Measurements from ENCODE around the gene TAOK3. TPM values are rescaled to one million over a fixed set of nuclear protein-coding genes. Genes with fewer than 3 reads are reported as not detected.
"Not testable (repeated sequence)": the region's sequence is repeated elsewhere in the genome, so short reads cannot be mapped to it uniquely, and the experiment has no call there.

TAOK3 gene
- total RNA-seq, 3 donors from 2014 or later = 43.5 to 57.8 (median 46.9) TPM

DNA sequence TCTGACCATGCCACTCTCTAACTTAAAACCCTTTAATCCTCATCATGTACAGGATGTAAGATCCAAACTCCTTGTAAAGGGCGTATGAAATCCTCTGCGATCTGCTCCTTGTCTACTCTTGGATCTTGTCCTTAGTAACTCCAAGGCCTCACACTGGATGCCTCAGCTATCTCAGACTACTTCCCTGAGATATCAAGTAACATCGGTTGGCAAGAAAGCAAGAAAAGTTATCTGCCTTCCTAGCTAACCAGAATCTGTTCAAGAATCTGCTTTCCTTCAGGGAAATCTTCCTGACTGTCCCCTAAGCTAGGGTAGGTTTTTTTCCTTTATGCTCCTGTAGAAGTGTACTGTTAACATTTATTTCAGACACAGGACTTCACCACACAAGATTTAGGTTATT, 82.6 kb downstream of the TAOK3 start:
- no peaks in the 10 kb centered on the region for H3K9me3 ChIP-seq
- H3K27ac ChIP-seq = no peak overlapping the region
- intact Hi-C loops (cut with DNase I; ENCODE audit: low total_unique reads) = no loop called here
- H3K4me3 ChIP-seq = no peak overlapping the region
- DNase-seq (ENCODE audit: low spot score in 2 of 2) = no peak
- no peaks in the 10 kb centered on the region for H3K4me1 ChIP-seq
- no peaks in the 10 kb centered on the region for H3K36me3 ChIP-seq
- no peaks in the 10 kb centered on the region for H3K27me3 ChIP-seq
- TF ChIP-seq POLR2AphosphoS5 (IDR thresholded peaks at IDR 0.05) = no peak
- TF ChIP-seq POLR2A (IDR thresholded peaks at IDR 0.05) = no peak
- TF ChIP-seq, protein P1, sequence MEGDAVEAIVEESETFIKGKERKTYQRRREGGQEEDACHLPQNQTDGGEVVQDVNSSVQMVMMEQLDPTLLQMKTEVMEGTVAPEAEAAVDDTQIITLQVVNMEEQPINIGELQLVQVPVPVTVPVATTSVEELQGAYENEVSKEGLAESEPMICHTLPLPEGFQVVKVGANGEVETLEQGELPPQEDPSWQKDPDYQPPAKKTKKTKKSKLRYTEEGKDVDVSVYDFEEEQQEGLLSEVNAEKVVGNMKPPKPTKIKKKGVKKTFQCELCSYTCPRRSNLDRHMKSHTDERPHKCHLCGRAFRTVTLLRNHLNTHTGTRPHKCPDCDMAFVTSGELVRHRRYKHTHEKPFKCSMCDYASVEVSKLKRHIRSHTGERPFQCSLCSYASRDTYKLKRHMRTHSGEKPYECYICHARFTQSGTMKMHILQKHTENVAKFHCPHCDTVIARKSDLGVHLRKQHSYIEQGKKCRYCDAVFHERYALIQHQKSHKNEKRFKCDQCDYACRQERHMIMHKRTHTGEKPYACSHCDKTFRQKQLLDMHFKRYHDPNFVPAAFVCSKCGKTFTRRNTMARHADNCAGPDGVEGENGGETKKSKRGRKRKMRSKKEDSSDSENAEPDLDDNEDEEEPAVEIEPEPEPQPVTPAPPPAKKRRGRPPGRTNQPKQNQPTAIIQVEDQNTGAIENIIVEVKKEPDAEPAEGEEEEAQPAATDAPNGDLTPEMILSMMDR (IDR thresholded peaks at IDR 0.05) = no peak

DNA sequence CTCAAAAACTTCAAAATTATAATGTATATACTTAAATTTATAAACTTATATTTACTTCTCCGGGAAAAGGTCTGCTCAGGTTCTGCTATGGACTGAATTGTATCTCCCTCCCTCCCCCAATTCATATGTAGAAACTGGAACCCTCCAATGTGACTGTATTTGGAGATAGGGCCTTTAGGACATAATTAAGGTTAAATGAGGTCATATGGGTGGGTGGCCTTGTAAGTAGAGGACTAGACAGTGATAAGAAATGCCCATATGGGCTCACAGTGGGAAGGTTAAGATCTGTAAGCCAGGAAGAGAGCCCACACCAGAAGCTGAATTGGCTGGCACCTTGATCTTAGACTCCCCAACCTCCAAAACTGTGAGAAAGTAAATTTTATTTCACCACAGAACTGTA, 84.5 kb downstream of the TAOK3 start:
- Histone ChIP-seq H3K36me3 (no peaks in the 10 kb centered on the region), H3K27me3 (no peaks in the 10 kb centered on the region), H3K27ac (no peak overlapping the region), H3K4me1 (no peaks in the 10 kb centered on the region), H3K9me3 (no peaks in the 10 kb centered on the region), H3K4me3 (no peak overlapping the region)
- intact Hi-C loops (cut with DNase I; ENCODE audit: low total_unique reads) = no loop called here
- no peak for DNase-seq (ENCODE audit: low spot score in 2 of 2)
- TF ChIP-seq POLR2AphosphoS5 (IDR thresholded peaks at IDR 0.05) = no peak
- TF ChIP-seq, protein P1 (IDR thresholded peaks at IDR 0.05) = no peak

DNA sequence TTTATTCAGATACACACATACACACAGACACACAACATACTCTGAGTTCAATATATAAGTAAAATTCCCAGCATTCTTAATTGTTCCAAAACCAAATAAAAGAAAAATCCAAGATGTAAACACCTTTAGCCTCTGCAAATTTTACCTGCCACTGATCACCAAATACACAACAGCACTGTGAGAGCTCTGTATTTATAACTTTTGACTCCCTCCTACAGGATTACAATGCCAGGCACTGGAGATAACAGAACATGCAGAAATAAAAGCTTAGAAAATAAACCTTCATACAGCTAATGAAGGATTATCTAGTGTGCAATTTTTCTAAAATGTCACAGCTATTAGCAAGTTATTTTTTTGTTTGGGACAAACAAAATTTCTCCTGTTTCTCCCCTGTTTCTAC, 85.0 kb downstream of the TAOK3 start:
- H3K4me1 ChIP-seq = no peaks in the 10 kb centered on the region
- DNase-seq (ENCODE audit: low spot score in 2 of 2) = no peak
- no peaks in the 10 kb centered on the region for H3K9me3 ChIP-seq
- intact Hi-C loops (cut with DNase I; ENCODE audit: low total_unique reads) = no loop called here
- H3K36me3 ChIP-seq = no peaks in the 10 kb centered on the region
- H3K4me3 ChIP-seq = no peak overlapping the region
- no peak overlapping the region for H3K27ac ChIP-seq
- TF ChIP-seq, protein P1 (IDR thresholded peaks at IDR 0.05) = no peak
- TF ChIP-seq POLR2AphosphoS5 (IDR thresholded peaks at IDR 0.05) = no peak
- no peak for TF ChIP-seq POLR2A (IDR thresholded peaks at IDR 0.05)
- H3K27me3 ChIP-seq = no peaks in the 10 kb centered on the region

DNA sequence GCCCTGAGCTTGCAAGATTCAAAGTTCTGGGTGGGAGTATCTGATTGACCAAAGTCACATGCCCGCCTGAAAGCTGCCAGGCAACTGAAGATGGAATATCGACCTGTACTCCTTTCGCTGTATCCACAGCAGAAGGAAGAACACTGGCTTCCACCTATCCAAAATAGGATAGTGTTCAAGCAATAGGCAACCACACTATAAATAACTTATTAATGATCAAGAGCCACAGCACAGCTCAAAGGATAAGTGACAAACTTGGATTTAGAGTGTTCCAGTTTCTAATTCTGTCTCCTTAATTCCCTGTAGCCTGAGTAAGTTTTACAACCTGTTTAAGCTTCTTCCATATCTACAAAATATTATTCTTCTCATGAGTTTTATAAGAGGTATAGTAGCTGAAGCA, 89.9 kb downstream of the TAOK3 start:
- TF ChIP-seq POLR2A (IDR thresholded peaks at IDR 0.05) = no peak
- TF ChIP-seq, protein P1 (IDR thresholded peaks at IDR 0.05) = no peak
- no peak for TF ChIP-seq POLR2AphosphoS5 (IDR thresholded peaks at IDR 0.05)
- no peak for DNase-seq (ENCODE audit: low spot score in 2 of 2)
- H3K9me3 ChIP-seq = no peaks in the 10 kb centered on the region

DNA sequence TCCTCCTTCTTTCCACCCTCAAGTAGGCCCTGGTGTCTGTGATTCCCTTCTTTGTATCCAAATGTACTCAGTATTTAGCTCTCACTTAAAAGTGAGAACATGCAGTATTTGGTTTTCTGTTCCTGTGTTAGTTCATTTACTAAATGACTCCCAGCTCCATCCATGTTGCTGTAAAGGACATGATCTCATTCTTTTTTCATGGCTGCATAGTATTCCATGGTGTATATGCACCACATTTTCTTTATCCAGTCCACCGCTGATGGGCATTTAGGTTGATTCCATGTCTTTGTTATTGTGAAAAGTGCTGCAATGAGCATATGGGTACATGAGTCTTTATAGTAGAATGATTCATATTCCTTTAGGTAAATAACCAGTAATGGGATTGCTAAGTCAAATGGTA, 94.4 kb downstream of the TAOK3 start:
- not testable (repeated sequence) for H3K27ac ChIP-seq; DNase-seq (ENCODE audit: low spot score in 2 of 2); H3K36me3 ChIP-seq; H3K9me3 ChIP-seq; H3K4me1 ChIP-seq; H3K27me3 ChIP-seq; H3K4me3 ChIP-seq
- intact Hi-C loops (cut with DNase I; ENCODE audit: low total_unique reads) = loop anchor here (10.0 kb wide), 1 partner anchor 837 kb away; no protein-coding TSS in a partner anchor

More for the DNA sequence above, 89.9 kb downstream of the TAOK3 start:
- no peaks in the 10 kb centered on the region for H3K4me1 ChIP-seq
- H3K36me3 ChIP-seq = no peaks in the 10 kb centered on the region
- no peaks in the 10 kb centered on the region for H3K27me3 ChIP-seq
- no peak overlapping the region for H3K27ac ChIP-seq
- intact Hi-C loops (cut with DNase I; ENCODE audit: low total_unique reads) = loop anchor here (5.0 kb wide), 1 partner anchor 95 kb away; the partner anchor contains the start of gene SUDS3
- H3K4me3 ChIP-seq = no peak overlapping the region

DNA sequence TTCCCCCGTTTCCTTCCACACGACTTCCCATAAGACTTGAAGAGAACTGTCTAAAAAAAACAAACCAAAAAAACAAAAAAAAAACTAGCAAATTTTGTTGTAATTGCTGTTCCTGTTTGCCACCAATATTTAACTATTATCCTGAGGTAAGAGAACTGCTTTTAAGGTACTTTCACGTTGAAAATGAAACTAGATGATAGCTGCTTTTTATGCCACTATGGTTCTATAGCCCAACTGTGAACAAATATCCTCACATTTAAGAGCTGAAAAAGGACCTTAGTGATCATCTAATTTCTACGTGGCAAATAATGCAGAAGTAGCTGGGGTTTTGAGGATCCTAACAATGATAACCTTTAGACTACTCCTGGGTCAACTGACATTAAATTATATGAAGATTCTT, 98.6 kb downstream of the TAOK3 start:
- Histone ChIP-seq H3K9me3 (no peaks in the 10 kb centered on the region), H3K27ac (no peak overlapping the region), H3K36me3 (no peaks in the 10 kb centered on the region), H3K27me3 (no peaks in the 10 kb centered on the region), H3K4me1 (no peaks in the 10 kb centered on the region), H3K4me3 (no peak overlapping the region)
- TF ChIP-seq POLR2A (IDR thresholded peaks at IDR 0.05) = no peak
- no peak for DNase-seq (ENCODE audit: low spot score in 2 of 2)
- intact Hi-C loops (cut with DNase I; ENCODE audit: low total_unique reads) = loop anchor here (10.0 kb wide), 1 partner anchor 841 kb away; no protein-coding TSS in a partner anchor

Data from breast epithelium (tissue), 4 donors.